GM21786 (cell line): ENCODE data around the gene PHF20.
A peak's percentile ranks its signal among the peaks of the same experiment; 100 is the strongest.
"Not testable (repeated sequence)": the region's sequence is repeated elsewhere in the genome, so short reads cannot be mapped to it uniquely, and the experiment has no call there.

Experiments
- ATAC-seq: cut with Tn5 transposase; IDR thresholded peaks from one replicate; pipeline ENCODE4 v1.9.1; 2021; ENCODE audit not compliant: unreplicated experiment

The PHF20 gene

DNA sequence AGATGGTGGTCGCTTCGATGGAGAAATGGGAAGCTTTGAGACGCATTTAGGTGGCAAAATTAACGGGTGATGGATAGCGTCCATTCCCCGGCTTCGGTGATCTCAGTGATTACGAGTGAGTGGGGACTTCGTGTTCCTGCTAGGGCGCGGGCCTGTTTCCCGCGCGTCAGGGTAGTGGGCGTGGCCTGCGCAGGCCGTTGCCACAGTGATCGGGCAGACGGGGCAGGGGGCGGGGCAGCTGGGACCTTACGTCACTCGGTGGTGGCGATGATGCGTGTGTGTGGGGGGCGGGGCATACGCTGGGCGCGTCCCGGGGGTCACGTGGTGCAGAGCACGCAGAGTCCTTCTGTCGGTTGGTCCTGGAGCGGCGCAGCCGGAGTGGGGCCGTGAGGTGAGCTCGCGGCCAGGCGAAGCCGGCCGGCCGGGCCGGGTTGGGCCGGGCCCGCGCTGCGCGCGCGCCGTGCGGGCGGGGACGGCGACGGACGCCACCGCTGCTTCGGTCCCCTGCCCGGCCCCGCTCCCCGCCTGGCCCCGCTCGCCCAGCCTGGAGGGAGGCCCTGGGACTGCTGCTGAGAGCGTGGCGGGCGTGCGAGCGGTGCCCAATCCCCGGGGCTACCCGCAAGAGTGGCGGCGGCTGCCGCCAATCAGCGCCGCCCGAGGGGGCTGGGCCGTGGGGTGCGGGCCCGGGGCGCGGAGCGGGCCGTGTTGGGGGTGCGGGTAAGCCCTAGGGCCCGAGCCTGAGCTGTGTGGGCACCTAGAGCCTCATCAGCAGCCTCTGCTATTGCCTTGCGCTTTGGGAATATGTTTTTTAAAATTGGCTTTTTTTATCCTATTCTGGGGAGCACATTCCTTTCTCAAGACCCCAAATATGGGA lies at the start of gene PHF20:
Gene PHF20 (plus strand): TSS at position 327 of the 874 bp plus-strand sequence. CDS start 29,508 bp downstream, outside the sequence.
- peak; percentile 72 for ATAC-seq

DNA sequence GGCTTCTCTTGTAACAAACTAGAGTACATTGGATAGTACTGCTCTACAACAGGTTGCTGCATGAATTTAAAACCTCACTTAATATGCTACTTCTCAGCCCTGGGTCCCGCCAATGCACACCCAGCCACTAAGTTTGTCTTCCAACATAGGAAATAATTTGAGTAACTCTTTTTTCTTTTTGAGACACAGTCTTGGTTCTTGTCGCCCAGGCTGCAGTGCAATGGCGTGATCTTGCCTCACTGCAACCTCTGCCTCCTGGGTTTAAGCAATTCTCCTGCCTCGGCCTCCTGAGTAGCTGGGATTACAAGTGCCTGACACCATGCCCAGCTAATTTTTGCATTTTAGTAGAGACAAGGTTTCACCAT lies 48.6 kb upstream of the PHF20 start:
- ATAC-seq = not testable (repeated sequence)

DNA sequence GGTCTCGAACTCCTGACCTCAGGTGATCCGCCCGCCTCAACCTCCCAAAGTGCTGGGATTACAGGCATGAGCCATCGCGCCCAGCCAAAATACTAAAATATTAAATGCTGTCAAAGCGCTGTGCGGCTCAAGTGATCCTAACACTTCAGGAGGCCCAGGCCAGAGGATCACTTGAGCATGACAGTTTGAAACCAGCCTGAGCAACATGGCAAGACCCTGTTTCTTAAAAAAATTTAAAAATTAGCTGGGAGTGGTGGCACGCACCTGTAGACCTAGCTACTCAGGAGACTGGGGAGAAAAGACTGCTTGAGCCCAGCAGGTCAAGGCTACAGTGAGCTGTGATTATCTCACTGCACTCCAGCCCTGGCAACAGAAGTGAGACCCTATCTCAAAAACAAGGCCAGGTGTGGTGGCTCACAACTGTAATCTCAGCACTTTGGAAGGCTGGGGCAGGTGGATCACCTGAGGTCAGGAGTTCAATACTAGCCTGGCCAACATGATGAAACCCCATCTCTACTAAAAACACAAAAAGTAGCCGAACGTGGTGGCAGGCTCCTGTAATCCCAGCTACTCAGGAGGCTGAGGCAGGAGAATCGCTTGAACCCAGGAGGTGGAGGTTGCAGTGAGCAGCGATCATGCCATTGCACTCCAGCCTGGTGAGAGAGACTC lies 48.0 kb upstream of the PHF20 start:
- ATAC-seq = not testable (repeated sequence)

DNA sequence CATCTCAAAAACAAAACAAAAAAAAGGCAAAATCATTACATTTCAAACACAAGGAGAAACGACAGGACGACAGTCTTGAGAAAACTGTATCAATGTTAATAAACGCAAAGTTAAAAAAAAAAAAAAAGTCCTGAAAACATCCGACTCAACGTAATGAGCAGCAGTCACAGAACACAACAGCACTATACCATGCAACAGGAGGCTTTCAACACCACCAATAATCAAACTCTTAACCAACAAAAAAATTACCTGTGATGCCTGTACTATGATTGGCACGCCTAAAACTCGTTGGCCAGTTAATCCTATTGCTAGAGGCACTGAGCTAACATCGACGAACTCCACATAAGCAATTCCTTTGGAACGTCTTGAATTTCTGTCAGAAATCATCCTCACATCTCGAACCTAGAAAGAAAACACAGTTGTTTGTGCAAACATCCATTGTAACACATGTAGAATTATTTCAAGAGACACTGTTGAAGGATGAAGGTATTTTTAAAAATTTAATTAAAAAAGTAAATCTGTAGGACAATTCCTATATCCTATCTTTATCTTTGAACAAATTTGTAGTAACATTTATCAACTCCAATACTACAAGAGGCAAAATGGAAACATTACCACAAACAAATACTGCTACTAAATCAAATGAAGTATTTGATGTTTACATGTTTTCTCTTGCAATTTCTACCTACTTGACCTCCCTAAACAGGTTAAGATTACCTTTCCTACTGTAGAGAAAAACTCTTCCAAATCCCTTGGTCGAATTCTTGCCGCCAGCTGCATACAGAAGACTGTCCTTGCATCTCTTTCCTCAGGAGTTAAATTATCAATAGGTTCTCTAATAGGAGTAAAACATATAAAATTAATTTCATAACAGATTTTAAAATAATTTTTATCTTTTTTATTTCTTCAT lies 47.2 kb upstream of the PHF20 start:
- ATAC-seq = no peak

DNA sequence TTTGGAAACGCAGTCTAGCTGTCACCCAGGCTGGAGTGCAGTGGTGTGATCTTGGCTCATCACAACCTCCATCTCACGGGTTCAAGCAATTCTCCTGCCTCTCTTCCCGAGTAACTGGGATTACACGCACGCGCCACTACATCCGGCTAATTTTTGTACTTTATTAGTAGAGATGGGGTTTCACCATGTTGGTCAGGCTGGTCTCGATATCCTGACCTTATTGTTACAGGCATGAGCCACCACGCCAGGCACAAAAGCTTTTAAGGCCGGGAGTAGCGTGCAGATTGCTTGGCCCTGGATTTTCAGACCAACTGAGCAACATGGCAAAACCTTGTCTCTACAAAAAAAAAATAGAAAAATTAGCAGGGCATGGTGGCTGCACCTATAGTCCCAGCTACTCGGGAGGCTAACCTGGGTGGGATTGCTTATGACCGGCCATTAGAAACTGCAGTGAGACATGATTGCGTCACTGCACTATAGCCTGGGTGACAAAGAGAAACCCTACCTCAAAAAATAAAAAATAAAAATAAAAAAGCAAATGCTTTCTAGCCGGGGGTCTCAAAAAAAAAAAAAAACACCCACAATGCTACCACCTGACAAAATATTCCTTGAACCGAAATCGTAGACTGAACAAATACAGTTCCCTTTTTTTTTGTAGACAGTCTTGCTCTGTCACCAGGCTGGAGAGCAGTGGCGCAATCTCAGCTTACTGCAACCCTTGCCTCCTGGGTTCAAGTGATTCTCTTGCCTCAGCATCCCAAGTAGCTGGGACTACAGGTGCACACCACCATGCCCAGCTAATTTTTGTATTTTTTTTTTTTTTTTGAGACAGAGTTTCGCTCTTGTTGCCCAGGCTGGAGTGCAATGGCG lies 44.7 kb upstream of the PHF20 start:
- no peak for ATAC-seq

DNA sequence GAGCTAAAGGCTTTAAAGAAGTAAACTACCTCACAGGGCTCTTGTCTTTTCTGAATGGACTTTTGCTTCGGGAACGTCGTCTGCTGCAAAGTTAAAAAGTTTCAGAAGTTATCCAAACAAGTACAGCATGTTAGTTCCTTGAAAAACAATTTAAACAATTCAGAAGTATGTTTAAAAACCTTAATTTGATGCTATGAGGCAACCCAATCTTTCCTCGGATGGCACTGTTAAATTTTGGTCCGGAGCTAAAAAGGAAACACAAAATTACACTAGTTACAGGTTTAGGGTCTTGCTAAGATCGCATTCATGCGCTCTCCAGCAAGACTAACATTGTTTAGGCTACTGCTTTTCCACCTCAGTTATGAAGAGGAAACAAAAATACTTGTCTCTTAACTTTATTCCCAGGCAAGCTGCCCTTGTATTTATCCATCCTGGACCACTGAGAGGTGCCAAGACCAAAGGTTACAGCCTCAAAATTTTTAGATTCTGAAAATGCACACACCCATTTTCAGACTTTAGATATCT lies 42.5 kb upstream of the PHF20 start:
- ATAC-seq = no peak

DNA sequence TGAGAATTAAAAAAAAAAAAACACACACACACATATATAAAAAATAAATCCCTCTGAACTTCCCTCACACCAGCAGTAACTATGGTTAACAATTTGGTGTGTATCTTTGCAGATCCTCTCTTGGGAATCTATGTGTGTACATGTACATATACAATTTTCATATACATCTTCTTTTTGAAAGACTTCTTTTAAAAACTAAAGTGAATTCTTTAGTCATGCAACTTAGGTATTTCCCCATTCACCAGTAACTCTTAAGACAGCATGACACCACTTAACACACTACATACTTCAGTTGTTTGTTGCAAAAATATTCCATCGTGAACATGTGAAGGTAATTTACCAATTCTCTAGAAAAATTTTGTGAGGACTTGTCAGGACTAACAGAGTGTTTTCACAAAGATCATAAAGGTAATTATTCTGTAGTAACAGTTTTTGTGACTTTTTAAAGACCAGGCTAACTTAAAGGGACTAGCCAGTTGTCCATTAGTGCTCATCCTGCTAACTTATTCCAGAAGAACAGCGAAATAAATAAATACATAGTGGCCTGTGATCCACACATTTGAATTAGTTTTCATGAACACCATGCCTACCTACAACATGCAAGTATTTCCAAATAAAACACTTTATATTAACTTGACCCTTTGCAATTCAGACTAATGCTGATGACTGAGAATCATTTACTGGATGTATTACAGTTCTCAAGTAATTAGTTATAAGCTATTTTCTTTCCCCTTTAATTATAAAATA lies 41.8 kb upstream of the PHF20 start:
- no peak for ATAC-seq

DNA sequence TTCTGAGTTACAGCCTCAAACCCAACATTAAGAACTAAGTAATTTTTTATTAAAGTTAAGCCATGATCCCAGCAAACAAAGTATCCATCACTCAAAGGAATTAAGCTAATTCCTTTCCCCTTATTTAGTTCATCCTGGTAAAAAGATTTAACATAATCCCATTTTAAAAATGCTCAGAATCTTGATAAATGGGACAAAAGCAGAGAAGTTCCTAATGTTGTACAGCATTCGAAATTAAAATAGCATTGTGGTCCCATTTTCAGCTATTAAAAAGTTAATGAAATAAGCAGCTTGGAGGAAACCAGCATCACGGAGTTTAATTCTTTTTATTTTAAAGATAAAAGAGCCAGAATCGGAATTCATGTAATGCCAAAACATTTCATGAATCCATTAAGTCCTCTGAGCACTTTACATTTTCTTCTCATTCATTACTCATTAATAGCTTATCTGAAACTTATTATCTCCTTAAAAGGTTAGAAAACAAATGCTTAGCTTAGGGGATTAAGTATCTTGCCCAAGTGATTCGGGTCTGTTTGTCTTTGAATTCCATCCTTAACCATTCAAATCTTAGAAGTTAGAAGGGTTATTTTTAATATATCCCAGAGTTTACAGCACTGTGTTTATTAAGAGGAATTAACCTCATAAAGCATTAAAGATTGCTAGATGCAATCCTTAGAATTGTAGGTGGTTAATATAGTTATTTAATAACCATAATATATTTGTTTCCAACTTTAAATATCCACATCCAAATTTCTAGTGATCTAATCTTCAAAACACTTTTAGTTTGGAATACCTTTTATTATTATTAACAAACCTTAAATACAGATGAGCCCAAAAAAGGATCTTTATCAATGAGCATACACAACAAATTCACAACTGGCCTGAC lies 41.0 kb upstream of the PHF20 start:
- ATAC-seq = no peak

DNA sequence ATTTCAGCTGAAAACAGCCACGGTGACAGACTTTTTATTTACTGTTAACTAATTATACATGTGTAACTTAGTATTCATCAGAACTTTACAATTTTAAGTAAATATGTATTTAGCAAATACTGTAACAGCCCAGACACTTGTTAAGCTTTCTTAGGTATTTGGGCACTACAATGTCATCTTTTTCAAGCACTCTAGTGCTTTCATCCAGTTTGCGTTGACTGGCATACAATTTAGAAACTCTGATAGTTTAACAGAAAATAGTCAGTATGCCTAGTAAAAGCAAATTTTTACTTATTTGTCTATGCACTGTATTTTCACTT lies 40.4 kb upstream of the PHF20 start:
- no peak for ATAC-seq

DNA sequence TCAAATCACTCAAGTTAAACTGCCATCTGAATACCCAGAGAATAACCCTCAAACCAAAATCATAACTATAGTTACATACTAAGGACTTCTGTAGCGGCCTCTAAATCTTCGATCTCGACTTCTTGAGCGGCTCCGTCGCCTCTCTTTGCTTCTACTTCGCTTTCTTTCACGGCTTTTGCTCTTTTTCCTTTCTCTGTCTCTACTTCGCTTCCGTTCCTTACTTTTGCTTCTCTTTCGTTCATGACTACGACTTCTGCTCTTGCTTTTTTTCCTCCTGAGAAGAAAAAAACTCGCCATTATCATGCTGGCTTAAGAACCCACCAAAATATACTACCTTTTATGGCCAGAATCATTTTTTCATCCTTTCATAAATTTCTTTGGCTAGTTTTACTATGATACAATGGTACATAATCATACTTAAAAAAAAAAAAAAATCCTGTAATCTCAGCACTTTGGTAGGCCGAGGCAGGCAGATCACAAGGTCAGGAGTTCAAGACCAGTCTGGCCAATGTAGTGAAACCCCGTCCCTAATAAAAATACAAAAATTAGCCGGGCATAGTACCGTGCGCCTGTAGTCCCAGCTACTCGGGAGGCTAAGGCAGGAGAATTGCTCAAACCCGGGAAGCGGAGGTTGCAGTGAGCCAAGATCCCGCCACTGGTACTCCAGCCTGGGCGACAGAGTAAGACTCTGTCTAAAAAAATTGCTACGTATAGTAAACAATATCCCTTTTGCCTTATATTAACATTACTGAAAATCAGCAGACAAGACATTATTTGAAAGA lies 39.8 kb upstream of the PHF20 start:
- ATAC-seq = no peak

DNA sequence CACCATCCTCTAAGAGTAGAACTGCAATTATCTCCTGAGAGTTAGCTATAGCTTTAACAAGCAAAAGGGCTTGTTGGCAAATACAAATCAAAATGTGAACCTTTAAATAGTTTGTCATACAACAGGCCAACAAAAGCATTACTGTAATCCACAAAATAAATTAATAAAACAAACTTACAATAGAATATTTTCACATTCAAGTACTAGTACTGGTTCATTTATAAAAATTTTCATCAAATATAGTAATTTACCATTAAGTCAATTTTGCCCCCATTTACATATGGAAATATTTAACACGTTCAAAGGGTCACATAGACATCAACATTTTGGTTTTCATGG lies 39.2 kb upstream of the PHF20 start:
- ATAC-seq = no peak

DNA sequence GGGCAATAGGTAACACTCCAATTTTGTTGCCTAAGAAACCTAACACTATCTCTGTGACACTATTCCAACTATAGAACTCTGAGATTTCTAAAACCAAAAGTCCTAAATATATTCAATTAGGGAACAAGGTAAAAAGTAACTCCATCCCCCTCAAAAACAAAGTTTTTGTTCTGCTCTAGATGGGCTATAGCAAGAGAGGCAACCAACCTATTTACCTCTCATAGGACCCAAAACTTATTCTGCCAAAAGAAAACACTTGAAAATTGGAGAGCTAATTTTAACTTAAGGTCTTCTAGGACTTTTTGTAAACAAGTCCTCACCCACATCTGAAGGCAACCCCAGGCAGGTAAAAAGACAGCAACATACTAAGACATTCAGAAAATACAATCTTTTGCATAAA lies 37.4 kb upstream of the PHF20 start:
- no peak for ATAC-seq

DNA sequence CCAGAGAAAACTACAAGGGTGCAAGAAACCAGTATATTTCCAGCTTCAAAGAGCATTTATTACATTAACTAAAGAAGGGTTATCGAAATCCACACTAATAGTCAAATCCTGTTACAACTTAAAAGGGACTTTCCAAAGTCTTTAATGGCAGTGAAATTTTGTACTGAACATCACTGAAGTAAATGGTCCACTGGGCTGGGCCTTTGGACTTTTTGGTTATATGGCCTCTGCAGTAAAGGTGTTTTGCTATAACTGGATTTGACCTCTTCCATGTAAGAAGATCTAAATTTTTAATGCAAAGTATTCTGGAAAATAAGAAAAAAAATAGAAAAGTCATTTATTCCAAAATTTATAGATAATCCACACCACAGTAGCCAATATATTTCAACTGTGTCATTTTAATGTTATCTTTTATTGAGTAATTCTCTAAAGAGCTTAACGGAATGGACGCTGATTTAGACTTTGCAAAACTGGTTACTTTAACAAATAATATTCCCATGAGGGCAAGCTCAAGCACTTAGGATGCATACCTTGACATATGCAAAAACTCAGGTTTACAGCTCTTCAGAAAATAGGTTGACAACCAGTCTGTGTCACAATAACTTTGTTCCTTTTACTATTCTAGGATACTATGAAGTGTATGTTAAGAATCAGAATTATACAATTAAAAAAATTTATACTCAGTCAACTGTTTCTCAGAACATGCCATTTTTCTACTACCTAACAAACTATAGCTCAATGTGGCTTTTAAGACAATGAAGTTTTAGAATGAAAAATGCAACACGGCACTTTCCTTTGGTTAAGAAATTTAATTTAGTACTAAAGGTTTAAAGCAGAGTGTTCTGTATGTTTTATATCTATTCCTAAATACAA lies 36.8 kb upstream of the PHF20 start:
- no peak for ATAC-seq

DNA sequence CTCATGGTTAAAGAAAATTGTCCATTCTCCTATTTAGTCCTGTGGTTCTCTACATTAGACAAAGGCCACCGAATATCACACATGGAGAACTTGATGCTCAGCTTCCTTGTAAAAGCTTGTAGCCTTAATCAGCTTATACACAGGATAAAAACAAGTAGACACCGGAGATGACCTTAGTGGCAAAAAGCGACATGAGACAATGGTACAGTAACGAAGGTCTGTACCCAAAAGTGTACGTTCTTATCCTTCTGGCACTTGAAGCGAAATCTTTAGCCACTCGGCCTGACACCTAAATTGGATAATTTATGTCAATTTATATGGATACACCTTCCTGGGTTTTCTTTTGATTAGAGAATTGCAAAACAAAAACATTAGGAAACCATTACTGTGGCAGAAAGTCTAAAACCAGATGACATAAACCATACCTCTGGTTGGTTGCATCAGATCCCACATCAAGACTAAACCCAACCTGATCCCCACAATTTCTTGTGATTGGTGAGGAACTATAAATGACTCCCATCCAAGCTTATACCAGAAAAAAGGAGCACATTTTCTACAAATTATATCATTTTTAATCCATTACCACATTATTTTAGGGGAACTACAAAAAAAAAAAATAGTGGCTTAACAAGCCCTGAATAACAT lies 35.9 kb upstream of the PHF20 start:
- no peak for ATAC-seq

DNA sequence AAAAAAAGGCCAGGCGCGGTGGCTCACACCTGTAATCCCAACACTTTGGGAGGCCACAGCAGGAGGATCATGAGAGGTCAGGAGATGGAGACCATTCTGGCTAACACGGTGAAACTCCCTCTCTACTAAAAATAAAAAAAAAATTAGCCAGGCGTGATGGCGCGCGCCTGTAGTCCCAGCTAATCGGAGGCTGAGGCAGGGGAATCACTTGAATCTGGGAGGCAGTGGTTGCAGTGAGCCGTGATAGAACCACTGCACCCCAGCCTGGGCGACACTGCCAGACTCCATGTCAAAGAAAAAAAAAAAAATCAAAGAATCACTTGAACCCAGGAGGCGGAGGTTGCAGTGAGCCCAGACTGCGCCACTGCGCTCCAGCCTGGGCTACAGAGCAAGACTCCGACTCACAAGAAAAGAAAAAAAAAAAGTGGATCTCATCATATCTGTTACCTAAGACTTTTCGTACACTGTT lies 33.9 kb upstream of the PHF20 start:
- ATAC-seq = no peak

DNA sequence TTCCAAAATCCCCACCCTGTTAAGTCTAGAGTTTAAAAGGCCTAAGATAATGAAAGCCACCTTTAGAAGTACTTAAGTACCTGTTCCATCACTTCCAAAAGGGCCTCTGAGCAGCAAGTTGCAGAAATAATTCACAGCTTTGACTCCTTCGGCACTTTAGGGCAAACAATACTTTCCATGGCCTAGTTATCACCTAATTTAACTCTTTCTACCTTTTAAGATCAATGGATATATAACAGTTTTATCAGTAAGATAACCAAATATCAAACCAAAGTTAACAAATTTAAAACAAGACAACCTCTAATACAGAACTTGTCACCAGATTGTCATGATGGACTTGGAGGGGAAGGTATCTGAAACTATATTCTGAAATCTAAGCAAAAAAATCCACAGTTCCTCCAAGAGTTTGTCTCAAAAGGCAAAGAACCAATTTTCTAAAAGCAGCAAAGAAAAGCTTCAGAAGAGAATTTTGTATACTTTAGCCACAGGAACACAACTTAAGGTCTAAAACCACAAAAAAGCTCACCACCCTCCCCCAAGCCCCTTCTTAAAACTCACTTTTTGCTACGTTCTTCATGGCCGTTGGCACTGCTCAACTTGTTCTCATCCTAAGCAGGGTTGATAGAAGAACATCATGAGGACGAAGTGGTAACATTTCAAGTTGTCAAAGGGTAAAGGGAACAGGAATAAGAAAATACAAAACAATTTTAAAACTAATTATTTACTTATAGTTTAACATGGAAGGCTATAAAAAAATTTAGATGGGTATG lies 33.2 kb upstream of the PHF20 start:
- ATAC-seq = no peak
